ENCODE measurements around the gene KRTAP10-12.
A peak's percentile ranks its signal among the peaks of the same experiment; 100 is the strongest.

KRTAP10-12 gene

GRCh38 chr21:44699502-44700001, 2.6 kb downstream of the KRTAP10-12 start:
- no peak for DNase-seq

GRCh38 chr21:44700101-44701022, 3.4 kb downstream of the KRTAP10-12 start:
- no peak for DNase-seq

GRCh38 chr21:44701023-44701400, 4.0 kb downstream of the KRTAP10-12 start:
- DNase-seq = no peak

- DNase-seq = no peak
Observed at GRCh38 chr21:44701541-44701940, 4.6 kb downstream of the KRTAP10-12 start.

GRCh38 chr21:44702111-44702972, 5.4 kb downstream of the KRTAP10-12 start:
- DNase-seq = no peak

- DNase-seq = no peak
Observed at GRCh38 chr21:44702973-44703730, 6.2 kb downstream of the KRTAP10-12 start.

- no peak for DNase-seq
Observed at GRCh38 chr21:44703731-44704635, 7.0 kb downstream of the KRTAP10-12 start.

GRCh38 chr21:44704636-44705001, 7.6 kb downstream of the KRTAP10-12 start:
- DNase-seq = no peak

- DNase-seq = no peak
Observed at GRCh38 chr21:44706026-44706705, 9.2 kb downstream of the KRTAP10-12 start.

- DNase-seq = no peak
Observed at GRCh38 chr21:44706706-44707581, 10.0 kb downstream of the KRTAP10-12 start.

GRCh38 chr21:44708213-44708865, 11.4 kb downstream of the KRTAP10-12 start:
- DNase-seq = no peak

GRCh38 chr21:44708866-44709425, 12.0 kb downstream of the KRTAP10-12 start:
- no peak for DNase-seq

GRCh38 chr21:44709426-44710293, 12.7 kb downstream of the KRTAP10-12 start:
- peak in 1 of 2 donors; percentile 23 for DNase-seq

- DNase-seq = no peak
Observed at GRCh38 chr21:44710294-44710665, 13.3 kb downstream of the KRTAP10-12 start.

- no peak for DNase-seq
Observed at GRCh38 chr21:44710756-44711326, 13.9 kb downstream of the KRTAP10-12 start.

GRCh38 chr21:44711327-44712202, 14.6 kb downstream of the KRTAP10-12 start, which contains the start of gene TSPEAR:
Gene TSPEAR (minus strand): TSS chr21:44711572. CDS start chr21:44711514, 58 bp downstream.
- DNase-seq = no peak

All from CD4-positive, alpha-beta T cell treated with Interferon alpha-2 for 1 hour (primary cell).